SU-DHL-6 (cell line): ENCODE results near the gene ZNF536.

ENCODE experiments used
- CTCF ChIP-seq: fragments of 200-600 bp; sonication (generic); IDR thresholded peaks from one replicate; pipeline ENCODE4 v1.5.1; 2017; ENCODE audit warnings: antibody characterized with exemption, mild to moderate bottlenecking, low read length, moderate library complexity; ENCODE audit not compliant: insufficient read depth, poor library complexity, severe bottlenecking
- EZH2phosphoT487 ChIP-seq: fragments of 200-600 bp; sonication (generic), shearing (Covaris generic); conservative IDR thresholded peaks from 2 replicates; pipeline ENCODE4 v1.6.1; 2018; ENCODE audit warnings: mild to moderate bottlenecking, antibody characterized with exemption, low read length, moderate library complexity, mixed read lengths

GRCh38 chr19:30457484-30457883 is 85.3 kb downstream of the ZNF536 start:
- TF ChIP-seq CTCF (no peak), EZH2phosphoT487 (no peak)
